B cell (primary cell): ENCODE measurements around the gene SLC5A12. TPM values are rescaled to one million over a fixed set of nuclear protein-coding genes. Genes with fewer than 3 reads are reported as not detected.

Experiments used
- ATAC-seq: fragments of 200-7000 bp; cut with Tn5 transposase; one replicate; pipeline ENCODE4 v1.10.0; 2021; ENCODE audit warnings: low read depth, mild to moderate bottlenecking, moderate number of reproducible peaks, moderate library complexity
- CTCF ChIA-PET: fragments of 350-600 bp; sonication (Branson Sonifier 250); formaldehyde crosslinking; loops from one replicate; lab custom pipeline; 2021; ENCODE audit warnings: antibody characterized with exemption, inconsistent platforms; lab: Charles Lee
- POLR2A ChIA-PET: fragments of 350-600 bp; sonication (Branson Sonifier 250); formaldehyde crosslinking; loops from one replicate; lab custom pipeline; 2021; ENCODE audit warnings: antibody characterized with exemption; lab: Charles Lee
- DNase-seq: peaks from one replicate; pipeline ENCODE4 v3.0.0; 2013
- H2AFZ ChIP-seq: 2 replicates; pipeline ENCODE4 v1.6.1; 2012; ENCODE audit warnings: mild to moderate bottlenecking, low read depth, low read length; ENCODE audit not compliant: insufficient read depth, poor library complexity, severe bottlenecking
- H3K27ac ChIP-seq, 2 donors: 1 replicate in 1 of 2; 2 replicates in 1 of 2; pipeline ENCODE4 v1.5.1; 2012 to 2013; ENCODE audit warnings: low read length in 2 of 2, mild to moderate bottlenecking in 2 of 2, moderate library complexity in 1 of 2
- H3K27me3 ChIP-seq, 4 experiments: fragments of 200-600 bp in 1 of 4; sonication (generic) in 1 of 4; replicated peaks in 1 of 4; 1 replicate in 2 of 4; 2 replicates in 2 of 4; pipeline versions ENCODE4 v1.6.1 to v1.7.0; 2013 to 2016; ENCODE audit warnings: low read length in 3 of 4, mild to moderate bottlenecking in 2 of 4, mixed read lengths in 1 of 4, moderate library complexity in 1 of 4; ENCODE audit not compliant: insufficient read depth in 4 of 4, control insufficient read depth in 3 of 4; ENCODE audit errors: control extremely low read depth in 1 of 4
- H3K36me3 ChIP-seq, 2 experiments: replicated peaks in 1 of 2; 1 replicate in 1 of 2; 2 replicates in 1 of 2; pipeline versions ENCODE4 v1.6.1 to v1.7.1; 2013; ENCODE audit warnings: low read length in 1 of 2; ENCODE audit not compliant: insufficient read depth in 2 of 2, control insufficient read depth in 1 of 2; ENCODE audit errors: control extremely low read depth in 1 of 2, extremely low read depth in 1 of 2
- H3K4me1 ChIP-seq, 2 donors: fragments of 200-600 bp in 1 of 2; sonication (generic) in 1 of 2; 1 replicate in 1 of 2; 2 replicates in 1 of 2; pipeline versions ENCODE4 v1.5.1 to v1.6.1; 2013 to 2017; ENCODE audit warnings: low read length in 2 of 2; ENCODE audit not compliant: control insufficient read depth in 2 of 2, insufficient read depth in 2 of 2
- H3K4me2 ChIP-seq: replicated peaks from 2 replicates; pipeline ENCODE3; 2012; ENCODE audit warnings: mild to moderate bottlenecking, low read depth, low read length; ENCODE audit not compliant: poor library complexity, severe bottlenecking
- H3K4me3 ChIP-seq, 5 experiments: fragments of 200-600 bp in 1 of 5; sonication (generic) in 1 of 5; 1 replicate in 3 of 5; 2 replicates in 2 of 5; pipeline versions ENCODE4 v1.5.1 to v1.7.0; 2011 to 2016; ENCODE audit warnings: low read length in 4 of 5, mild to moderate bottlenecking in 4 of 5, low read depth in 2 of 5, control low read depth in 1 of 5, moderate library complexity in 1 of 5; ENCODE audit not compliant: insufficient read depth in 1 of 5; ENCODE audit errors: control extremely low read depth in 1 of 5, extremely low read depth in 1 of 5
- H3K79me2 ChIP-seq: fragments of 200-600 bp; sonication (generic); one replicate; pipeline ENCODE4 v1.6.0; 2016; ENCODE audit warnings: low read length; ENCODE audit not compliant: control insufficient read depth, insufficient read depth
- H3K9ac ChIP-seq: fragments of 200-600 bp; sonication (generic); 2 replicates; pipeline ENCODE4 v1.6.1; 2017; ENCODE audit warnings: mild to moderate bottlenecking, low read length, moderate library complexity
- H3K9me3 ChIP-seq, 3 donors: one replicate each; pipeline versions ENCODE4 v1.6.1 to v1.7.1; 2013; ENCODE audit warnings: low read length in 2 of 3; ENCODE audit not compliant: control insufficient read depth in 2 of 3, insufficient read depth in 1 of 3; ENCODE audit errors: control extremely low read depth in 1 of 3
- H4K20me1 ChIP-seq: 2 replicates; pipeline ENCODE4 v1.6.0; 2012; ENCODE audit warnings: mild to moderate bottlenecking, low read length; ENCODE audit not compliant: insufficient read depth, control insufficient read depth, poor library complexity, severe bottlenecking
- H3K27ac Mint-ChIP-seq: one replicate; pipeline ENCODE4 v1.8.0; 2021; ENCODE audit warnings: mixed read lengths
- H3K27me3 Mint-ChIP-seq: one replicate; pipeline ENCODE4 v1.8.0; 2021; ENCODE audit warnings: mixed read lengths
- H3K4me1 Mint-ChIP-seq: one replicate; pipeline ENCODE4 v1.8.0; 2021; ENCODE audit warnings: mixed read lengths
- H3K4me3 Mint-ChIP-seq: one replicate; pipeline ENCODE4 v1.8.0; 2021; ENCODE audit warnings: mixed read lengths
- H3K9me3 Mint-ChIP-seq: one replicate; pipeline ENCODE4 v1.8.0; 2022; ENCODE audit warnings: mixed read lengths; ENCODE audit not compliant: insufficient read depth
- EZH2 ChIP-seq: IDR thresholded peaks from 2 replicates; pipeline ENCODE4 v1.6.1; 2012; ENCODE audit warnings: borderline replicate concordance, low read depth, mild to moderate bottlenecking, moderate library complexity, low read length; ENCODE audit not compliant: insufficient read depth, poor library complexity, severe bottlenecking
- WGBS: methylation state at CpG from one replicate; pipeline ENCODE4 v1.1.5; 2013; ENCODE audit warnings: missing lambda C conversion rate; ENCODE audit not compliant: insufficient coverage; 5-methylcytosine and 5-hydroxymethylcytosine counted together
- intact Hi-C: fragments of 100-400 bp; cut with micrococcal nuclease; formaldehyde crosslinking; loops from one replicate; pipeline ENCODE4 v1.10.0; 2022
- polyA plus RNA-seq: library from polyadenylated mRNA; depleted of rRNA; stranded (reverse); fragments of >200 nt; gene quantifications from 2 replicates; pipeline ENCODE4 v1.2.3, GENCODE V29; 2012
- total RNA-seq, 2 donors: library from RNA; stranded (reverse); fragments of 120-200 nt in 1 of 2; gene quantifications; 1 replicate in 1 of 2; 2 replicates in 1 of 2; pipeline versions ENCODE4 v1.2.3 to v1.2.4, GENCODE V29; 2013 to 2022
- TF ChIP-seq, protein P1 (sequence below): fragments of 200-600 bp; IDR thresholded peaks from one replicate; pipeline ENCODE4 v1.8.0; 2022; ENCODE audit warnings: antibody characterized with exemption, mild to moderate bottlenecking

The SLC5A12 gene
- total and polyA plus RNA-seq, 2 donors (not counting 1 experiment from before 2014, with no cell fraction given): not detected

DNA sequence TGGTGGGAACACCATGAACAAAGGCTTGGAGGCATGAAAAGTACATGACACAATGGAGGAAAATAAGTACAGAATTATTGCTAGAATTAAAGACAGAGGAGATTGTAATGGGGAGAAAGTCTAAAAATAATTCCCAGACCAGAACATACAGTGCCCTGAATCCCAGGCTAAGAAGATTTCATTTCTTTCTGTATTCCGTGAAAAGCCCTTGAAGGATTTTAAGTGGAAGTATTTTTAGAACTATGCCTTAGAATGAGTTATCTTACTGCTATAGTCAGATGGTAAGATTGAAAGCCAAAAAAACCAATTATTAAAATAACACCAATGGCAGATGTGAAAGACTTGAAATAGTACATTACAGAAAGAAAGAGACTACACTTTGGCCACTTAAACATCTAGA is 36.1 kb upstream of the SLC5A12 start:
- H3K36me3 ChIP-seq: no peaks in the 10 kb centered on the region
- no peak overlapping the region for H3K4me3 ChIP-seq
- H3K27me3 Mint-ChIP-seq: no peaks in the 10 kb centered on the region
- H3K27ac ChIP-seq: no peak overlapping the region
- no peaks in the 10 kb centered on the region for H3K9me3 ChIP-seq
- no peak overlapping the region for H3K9ac ChIP-seq
- H3K27me3 ChIP-seq: no peaks in the 10 kb centered on the region
- ATAC-seq: no peak
- no peak for DNase-seq
- POLR2A ChIA-PET: no interaction called here
- peaks cover 2% of the 10 kb centered on the region for H3K9me3 Mint-ChIP-seq
- H2AFZ ChIP-seq: no peak overlapping the region
- H3K4me1 ChIP-seq: no peaks in the 10 kb centered on the region
- H3K27ac Mint-ChIP-seq: no peak overlapping the region
- H3K4me2 ChIP-seq: no peak overlapping the region
- WGBS: no CpG with 5 or more reads among the region's 1 CpG
- no peak overlapping the region for H3K4me3 Mint-ChIP-seq
- intact Hi-C loops: no loop called here
- H3K4me1 Mint-ChIP-seq: no peaks in the 10 kb centered on the region
- CTCF ChIA-PET: interaction anchor here (1.6 kb wide), 1 partner anchor 728 kb away, joined by 5 read pairs; no protein-coding TSS in a partner anchor
- no peaks in the 10 kb centered on the region for H4K20me1 ChIP-seq
- TF ChIP-seq EZH2: no peak
- TF ChIP-seq, protein P1, sequence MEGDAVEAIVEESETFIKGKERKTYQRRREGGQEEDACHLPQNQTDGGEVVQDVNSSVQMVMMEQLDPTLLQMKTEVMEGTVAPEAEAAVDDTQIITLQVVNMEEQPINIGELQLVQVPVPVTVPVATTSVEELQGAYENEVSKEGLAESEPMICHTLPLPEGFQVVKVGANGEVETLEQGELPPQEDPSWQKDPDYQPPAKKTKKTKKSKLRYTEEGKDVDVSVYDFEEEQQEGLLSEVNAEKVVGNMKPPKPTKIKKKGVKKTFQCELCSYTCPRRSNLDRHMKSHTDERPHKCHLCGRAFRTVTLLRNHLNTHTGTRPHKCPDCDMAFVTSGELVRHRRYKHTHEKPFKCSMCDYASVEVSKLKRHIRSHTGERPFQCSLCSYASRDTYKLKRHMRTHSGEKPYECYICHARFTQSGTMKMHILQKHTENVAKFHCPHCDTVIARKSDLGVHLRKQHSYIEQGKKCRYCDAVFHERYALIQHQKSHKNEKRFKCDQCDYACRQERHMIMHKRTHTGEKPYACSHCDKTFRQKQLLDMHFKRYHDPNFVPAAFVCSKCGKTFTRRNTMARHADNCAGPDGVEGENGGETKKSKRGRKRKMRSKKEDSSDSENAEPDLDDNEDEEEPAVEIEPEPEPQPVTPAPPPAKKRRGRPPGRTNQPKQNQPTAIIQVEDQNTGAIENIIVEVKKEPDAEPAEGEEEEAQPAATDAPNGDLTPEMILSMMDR: no peak
- no peaks in the 10 kb centered on the region for H3K79me2 ChIP-seq

DNA sequence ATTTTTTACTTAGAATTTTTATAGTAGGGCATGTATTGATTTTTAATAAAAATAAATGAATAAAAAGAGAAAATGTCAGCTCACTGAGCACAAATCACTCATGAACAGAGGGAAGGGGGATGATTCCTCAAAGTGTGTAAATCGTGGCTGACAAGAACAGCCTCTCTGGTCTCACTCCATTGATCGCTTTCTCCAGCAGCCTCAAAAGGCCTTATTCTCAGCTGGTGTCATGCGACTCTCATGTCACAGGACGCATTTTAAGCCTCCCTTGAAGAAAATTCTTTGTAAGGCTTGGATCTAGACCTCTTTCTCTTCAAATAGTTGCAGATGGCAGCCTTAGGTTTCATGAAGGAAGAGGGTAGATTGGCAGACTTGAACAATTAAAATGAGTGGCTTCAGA is 33.9 kb upstream of the SLC5A12 start:
- no peak overlapping the region for H3K27ac ChIP-seq
- H3K9me3 Mint-ChIP-seq: peaks cover 2% of the 10 kb centered on the region
- H3K4me3 ChIP-seq: no peak overlapping the region
- intact Hi-C loops: no loop called here
- H3K36me3 ChIP-seq: no peaks in the 10 kb centered on the region
- H3K27me3 Mint-ChIP-seq: peaks cover 3% of the 10 kb centered on the region
- no peaks in the 10 kb centered on the region for H4K20me1 ChIP-seq
- no peak overlapping the region for H3K9ac ChIP-seq
- H3K79me2 ChIP-seq: no peaks in the 10 kb centered on the region
- H2AFZ ChIP-seq: no peak overlapping the region
- ChIA-PET CTCF (interaction anchor here (1.3 kb wide), 1 partner anchor 730 kb away, joined by 4 read pairs; no protein-coding TSS in a partner anchor), POLR2A (no interaction called here)
- H3K4me1 Mint-ChIP-seq: no peaks in the 10 kb centered on the region
- no peaks in the 10 kb centered on the region for H3K4me1 ChIP-seq
- no peaks in the 10 kb centered on the region for H3K9me3 ChIP-seq
- no peak overlapping the region for H3K27ac Mint-ChIP-seq
- H3K27me3 ChIP-seq: no peaks in the 10 kb centered on the region
- WGBS: 90% methylated on average over 2 of the region's 4 CpGs
- TF ChIP-seq EZH2: no peak
- TF ChIP-seq, protein P1: no peak
- DNase-seq (no peak), ATAC-seq (no peak)
- no peak overlapping the region for H3K4me2 ChIP-seq
- no peak overlapping the region for H3K4me3 Mint-ChIP-seq
